GM19238 (cell line): ENCODE measurements around the gene EAPP.
"Not testable (repeated sequence)": the region's sequence is repeated elsewhere in the genome, so short reads cannot be mapped to it uniquely, and the experiment has no call there.

Experiments
- DNase-seq: peaks from one replicate; pipeline ENCODE4 v3.0.0; 2011; ENCODE audit warnings: low spot score; ENCODE audit not compliant: insufficient read length

The EAPP gene

GRCh38 chr14:34538871-34539406 is 562 bp downstream of the EAPP start:
- no peak for DNase-seq

GRCh38 chr14:34538096-34538495 is 1.4 kb downstream of the EAPP start:
- DNase-seq, result not testable (repeated sequence)

- DNase-seq, result no peak
Measured at GRCh38 chr14:34537677-34538009, 1.9 kb downstream of the EAPP start.

DNA sequence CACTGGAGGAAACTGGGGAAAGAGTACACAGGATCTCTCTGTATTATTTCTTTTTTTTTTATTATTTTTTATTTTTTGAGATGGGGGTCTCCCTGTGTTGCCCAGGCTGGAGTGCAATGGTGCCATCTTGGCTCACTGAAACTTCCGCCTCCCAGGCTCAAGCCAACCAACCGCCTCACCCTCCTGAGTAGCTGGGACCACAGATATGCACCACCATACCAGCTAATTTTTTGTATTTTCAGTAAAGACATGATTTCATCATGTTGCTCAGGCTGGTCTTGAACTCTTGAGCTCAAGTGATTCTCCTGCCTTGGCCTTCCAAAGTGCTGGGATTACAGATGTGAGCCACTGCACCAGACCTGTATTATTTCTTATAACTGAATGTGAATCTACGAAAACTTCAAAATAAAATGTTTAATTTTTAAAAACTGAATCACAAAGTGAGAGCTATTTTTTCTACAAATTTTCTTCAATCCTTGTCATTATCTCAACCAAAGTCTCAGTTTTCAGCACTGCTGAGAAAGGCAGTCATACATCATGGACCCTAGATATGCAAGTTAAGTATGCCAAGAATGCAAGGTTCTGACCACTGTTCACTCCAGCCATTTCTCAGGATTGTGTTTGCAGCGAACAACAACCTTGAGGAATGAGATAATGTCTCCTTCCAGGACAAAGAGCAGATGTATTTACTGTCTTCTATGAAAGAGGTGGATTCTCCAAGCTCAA is 2.4 kb downstream of the EAPP start:
- no peak for DNase-seq

DNA sequence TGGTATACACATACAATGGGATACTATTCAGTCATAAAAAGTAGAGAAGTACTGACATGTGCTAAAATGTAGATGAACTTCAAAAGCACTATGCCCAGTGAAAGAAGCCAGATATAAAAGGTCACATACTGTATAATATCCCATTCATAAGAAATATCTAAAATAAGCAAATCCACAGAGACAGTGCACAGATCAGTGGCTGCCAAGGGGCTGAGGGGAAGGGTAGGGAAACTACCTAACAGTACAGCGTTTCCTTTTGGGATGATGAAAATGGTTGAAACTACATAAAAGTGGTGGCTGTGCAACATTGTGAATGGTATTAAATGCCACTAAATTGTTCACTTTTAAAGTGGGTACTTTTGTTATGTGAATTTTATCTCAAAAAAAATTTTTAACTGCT is 11.9 kb downstream of the EAPP start:
- no peak for DNase-seq

DNA sequence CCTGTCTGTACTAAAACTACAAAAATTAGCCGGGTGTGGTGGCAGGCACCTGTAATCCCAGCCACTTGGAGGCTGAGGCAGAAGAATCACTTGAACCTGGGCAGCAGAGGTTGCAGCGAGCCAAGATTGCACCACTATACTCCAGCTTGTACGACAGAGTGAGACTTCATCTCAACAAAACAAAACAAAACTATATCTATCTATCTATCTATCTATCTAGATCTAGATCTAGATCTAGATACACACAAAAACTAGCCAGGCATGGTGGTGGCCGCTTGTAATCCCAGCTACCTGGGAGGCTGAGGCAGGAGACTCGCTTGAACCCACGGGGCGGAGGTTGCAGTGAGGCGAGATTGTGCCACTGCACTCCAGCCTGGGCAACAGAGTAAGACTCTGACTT is 15.3 kb downstream of the EAPP start:
- DNase-seq, result not testable (repeated sequence)

- no peak for DNase-seq
Measured at GRCh38 chr14:34522496-34522895, 17.0 kb downstream of the EAPP start.

GRCh38 chr14:34521071-34521470 is 18.4 kb downstream of the EAPP start:
- not testable (repeated sequence) for DNase-seq

DNA sequence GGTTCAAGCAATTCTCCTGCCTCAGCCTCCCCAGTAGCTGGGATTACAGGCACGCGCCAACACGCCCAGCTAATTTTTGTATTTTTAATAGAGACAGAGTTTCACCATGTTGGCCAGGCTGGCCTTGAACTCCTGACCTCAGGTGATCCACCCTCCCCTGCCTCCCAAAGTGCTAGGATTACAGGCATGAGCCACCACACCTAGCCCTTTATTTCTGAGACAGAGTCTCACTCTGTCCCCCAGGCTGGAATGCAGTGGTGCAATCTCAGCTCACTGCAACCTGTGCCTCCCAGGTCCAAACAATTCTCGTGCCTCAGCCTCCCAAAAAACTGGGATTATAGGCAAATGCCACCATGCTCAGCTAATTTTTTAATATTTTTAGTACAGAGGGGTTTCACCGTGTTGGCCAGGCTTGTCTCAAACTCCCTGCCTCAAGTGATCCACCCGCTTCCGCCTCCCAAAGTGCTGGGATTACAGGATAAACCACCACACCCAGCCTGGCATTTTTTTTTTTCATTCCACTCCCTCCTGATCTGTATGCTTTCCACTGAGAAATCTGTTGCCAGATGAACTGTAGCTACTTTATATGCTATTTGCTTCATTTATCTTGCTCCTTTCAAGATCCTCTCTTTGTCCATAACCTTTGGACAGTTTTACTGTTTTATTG is 19.1 kb downstream of the EAPP start:
- DNase-seq, result not testable (repeated sequence)

- DNase-seq, result no peak
Measured at GRCh38 chr14:34507884-34508283, 31.6 kb downstream of the EAPP start.

GRCh38 chr14:34507459-34507858 is 32.0 kb downstream of the EAPP start:
- no peak for DNase-seq

GRCh38 chr14:34505124-34505491 is 34.4 kb downstream of the EAPP start:
- DNase-seq, result not testable (repeated sequence)

DNA sequence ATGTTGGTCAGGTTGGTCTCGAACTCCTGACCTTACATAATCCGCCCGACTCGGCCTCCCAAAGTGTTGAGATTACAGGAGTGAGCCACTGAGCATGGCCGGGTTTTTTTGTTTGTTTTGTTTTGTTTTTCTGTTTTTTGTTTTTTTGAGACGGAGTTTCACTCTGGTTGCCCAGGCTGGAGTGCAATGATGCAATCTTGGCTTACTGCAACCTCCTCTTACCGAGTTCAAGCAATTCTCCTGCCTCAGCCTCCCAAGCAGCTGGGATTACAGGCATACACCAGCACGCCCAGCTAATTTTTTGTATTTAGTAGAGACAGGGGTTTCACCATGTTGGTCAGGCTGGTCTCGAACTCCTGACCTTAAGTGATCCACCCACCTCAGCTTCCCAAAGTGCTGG is 35.5 kb downstream of the EAPP start:
- not testable (repeated sequence) for DNase-seq

GRCh38 chr14:34502545-34503225 is 36.8 kb downstream of the EAPP start:
- no peak for DNase-seq

DNA sequence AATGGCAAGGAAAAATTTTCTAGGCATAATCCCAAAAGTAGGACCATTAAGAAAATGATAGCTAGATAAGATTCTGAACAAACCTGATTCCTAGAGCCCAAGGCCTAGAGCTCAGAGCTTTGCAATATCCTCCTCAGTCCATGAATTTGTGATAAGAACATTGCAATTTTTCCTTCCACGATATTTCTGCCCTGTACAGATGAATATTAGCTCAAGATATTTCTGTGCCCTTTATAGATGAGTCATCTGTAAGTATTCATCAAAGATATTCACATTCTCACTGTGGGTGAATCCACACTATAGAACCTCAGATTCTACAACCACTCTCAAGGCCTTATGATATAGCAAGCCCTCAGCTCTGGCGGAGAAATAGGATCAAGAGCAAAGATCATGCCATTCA is 37.5 kb downstream of the EAPP start:
- DNase-seq, result no peak

DNA sequence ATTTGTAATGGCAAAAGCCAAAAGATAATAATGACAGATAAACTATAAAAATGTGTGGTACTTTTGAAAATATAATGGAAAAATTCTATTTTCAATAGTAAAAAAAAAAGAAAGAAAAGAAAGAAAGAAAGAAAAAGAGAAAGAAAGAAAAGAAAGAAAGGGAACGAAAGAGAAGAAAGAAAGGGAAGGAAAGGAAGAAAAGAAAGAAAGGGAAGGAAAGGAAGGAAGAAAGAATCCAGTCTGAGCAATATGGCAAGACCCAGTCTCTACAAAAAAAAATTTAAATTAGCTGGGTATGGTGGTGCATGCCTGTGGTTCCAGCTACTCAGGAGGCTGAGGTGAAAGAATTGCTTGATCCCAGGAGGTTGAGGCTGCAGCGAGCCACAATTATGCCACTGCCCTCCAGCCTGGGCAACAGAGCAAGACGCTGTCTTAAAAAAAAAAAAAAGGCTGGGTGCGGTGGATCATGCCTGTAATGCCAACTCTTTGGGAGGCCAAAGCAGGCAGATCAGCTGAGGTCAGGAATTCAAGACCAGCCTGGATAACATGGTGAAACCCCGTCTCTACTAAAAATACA is 38.4 kb downstream of the EAPP start:
- DNase-seq, result no peak

DNA sequence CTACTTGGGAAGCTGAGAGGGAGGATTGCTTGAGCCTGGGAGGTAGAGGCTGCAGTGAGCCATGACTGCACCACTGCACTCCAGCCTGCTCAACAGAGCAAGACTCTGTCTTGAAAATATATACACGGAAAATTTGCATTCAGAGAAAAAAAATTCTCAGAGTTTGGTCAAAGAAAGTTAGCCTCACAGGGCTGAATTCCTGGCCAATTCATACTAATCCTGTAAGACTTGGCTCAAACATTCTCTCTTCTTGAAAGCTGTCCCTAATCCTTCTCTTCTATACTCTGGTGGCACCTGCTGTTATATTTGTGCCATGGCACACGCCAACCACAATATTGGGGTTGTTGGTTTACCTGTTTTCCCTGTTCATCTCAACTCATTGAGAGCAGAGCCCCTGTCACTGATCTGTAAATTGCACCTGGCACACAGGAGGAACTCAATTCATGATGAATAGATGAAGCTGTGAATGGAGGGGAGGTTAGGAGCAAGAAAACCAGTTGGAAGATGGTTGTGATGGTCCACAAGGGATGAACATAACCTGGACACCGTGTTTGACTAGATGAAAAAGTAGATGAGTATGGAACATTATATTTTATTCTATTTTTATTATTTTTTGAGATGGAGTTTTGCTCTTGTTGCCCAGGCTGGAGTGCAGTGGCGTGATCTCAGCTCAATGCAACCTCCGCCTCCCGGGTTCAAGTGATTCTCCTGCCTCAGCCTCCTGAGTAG is 40.7 kb downstream of the EAPP start:
- no peak for DNase-seq

GRCh38 chr14:34496679-34497513 is 42.6 kb downstream of the EAPP start:
- no peak for DNase-seq

DNA sequence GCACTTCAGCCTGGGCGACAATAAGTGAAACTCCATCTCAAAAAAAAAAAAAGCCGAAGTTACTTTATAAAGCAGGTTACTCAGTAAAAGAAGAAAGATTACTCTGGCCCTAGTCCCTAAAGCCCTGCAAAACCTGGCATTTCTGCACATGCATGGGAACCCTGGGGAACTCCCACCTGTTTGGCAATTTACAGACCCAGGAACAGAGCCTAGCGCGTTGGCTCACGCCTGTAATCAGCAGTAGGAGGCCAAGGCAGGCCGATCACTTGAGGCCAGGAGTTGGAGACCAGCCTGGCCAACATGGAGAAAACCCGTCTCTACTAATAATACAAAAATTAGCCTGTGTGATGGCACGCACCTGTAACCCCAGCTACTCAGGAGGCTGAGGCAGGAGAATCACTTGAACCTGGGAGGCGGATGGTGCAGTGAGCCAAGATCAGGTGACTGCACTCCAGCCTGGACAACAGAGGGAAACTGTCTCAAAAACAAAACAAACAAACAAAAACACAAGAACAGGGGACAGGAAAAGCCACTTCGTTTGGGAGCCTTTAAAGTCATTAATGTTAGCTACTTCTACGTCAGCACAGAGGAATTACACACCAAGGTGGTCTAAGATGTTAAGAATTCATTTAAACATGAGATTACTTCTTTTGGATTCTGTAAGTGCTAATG is 43.4 kb downstream of the EAPP start:
- DNase-seq, result no peak

DNA sequence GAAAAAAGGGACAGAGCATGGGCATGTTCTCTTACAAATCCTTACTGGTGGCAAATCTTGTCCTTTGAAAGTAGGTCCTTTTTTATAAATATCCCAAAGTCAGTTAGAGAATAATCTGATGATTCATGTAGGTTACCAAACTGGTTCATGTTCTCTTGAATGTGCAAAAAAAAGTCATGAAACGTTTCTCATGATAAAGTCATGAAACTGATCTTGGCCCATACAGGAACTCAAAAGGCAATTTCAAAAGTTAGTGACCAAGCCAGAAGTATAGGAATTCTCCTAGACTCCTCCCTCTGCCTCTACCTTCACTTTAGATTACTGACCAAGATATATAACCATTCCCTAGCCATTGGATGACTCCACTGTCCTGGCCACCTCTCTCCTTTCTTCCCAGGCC is 50.2 kb downstream of the EAPP start:
- no peak for DNase-seq
